Upper lobe of right lung (tissue), 1 donor: ENCODE data around the gene PABPN1L. TPM values are rescaled to one million over a fixed set of nuclear protein-coding genes. Genes with fewer than 3 reads are reported as not detected.

Experiments used
- ATAC-seq: fragments of 200-7000 bp; cut with Tn5 transposase; one replicate; pipeline ENCODE4 v1.9.1; 2020; ENCODE audit warnings: mild to moderate bottlenecking, moderate library complexity
- DNase-seq: peaks from one replicate; pipeline ENCODE4 v3.0.0-alpha.2; 2020
- H3K27ac ChIP-seq: fragments of 200-600 bp; one replicate; pipeline ENCODE4 v1.8.0; 2022
- H3K27me3 ChIP-seq: fragments of 200-600 bp; one replicate; pipeline ENCODE4 v1.8.0; 2022; ENCODE audit warnings: mild to moderate bottlenecking
- H3K36me3 ChIP-seq: fragments of 200-600 bp; one replicate; pipeline ENCODE4 v1.8.0; 2022
- H3K4me1 ChIP-seq: fragments of 200-600 bp; one replicate; pipeline ENCODE4 v1.8.0; 2022
- H3K4me3 ChIP-seq: fragments of 200-600 bp; one replicate; pipeline ENCODE4 v1.8.0; 2022; ENCODE audit warnings: mild to moderate bottlenecking
- H3K9me3 ChIP-seq: fragments of 200-600 bp; one replicate; pipeline ENCODE4 v1.8.0; 2022
- intact Hi-C: fragments of 100-400 bp; cut with DNase I; formaldehyde crosslinking; loops from one replicate; pipeline ENCODE4 v1.11.0; 2022
- total RNA-seq: library from RNA; stranded (reverse); fragmentation: NEBNext Ultra II Directional; extraction: Animal tissue kit (Norgen Biotek cat#: 25700); gene quantifications from one replicate; pipeline ENCODE4 v1.2.1, GENCODE V29; 2021
- TF ChIP-seq, protein P1 (sequence below): fragments of 200-600 bp; IDR thresholded peaks from one replicate; pipeline ENCODE4 v1.8.0; 2022; ENCODE audit warnings: antibody characterized with exemption
- donor health status: DM: no; HTN: yes; CAD: no; lungs with severe emphysema.

PABPN1L gene
- total RNA-seq, 1 donor from 2014 or later, result not detected

DNA sequence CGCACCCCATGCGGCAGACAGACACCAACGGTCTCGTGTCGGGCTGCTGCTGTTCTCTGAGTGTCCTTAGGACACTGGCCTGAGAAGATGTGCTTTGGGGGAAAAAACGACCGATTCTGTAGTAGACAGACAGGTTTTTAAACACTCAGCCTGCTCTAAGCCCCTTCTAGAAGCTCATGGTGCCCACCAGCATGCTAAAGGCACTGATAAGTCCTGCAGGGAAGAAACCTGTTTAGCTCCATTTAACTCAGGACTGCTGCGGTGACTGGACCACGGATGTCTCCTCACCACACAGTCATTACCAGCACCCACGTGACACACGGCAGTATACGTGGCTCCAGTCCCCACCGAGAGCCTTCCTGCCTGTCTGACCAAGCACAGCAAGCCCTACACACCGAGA lies 35.7 kb downstream of the PABPN1L start:
- DNase-seq, result no peak
- intact Hi-C loops, result no loop called here

DNA sequence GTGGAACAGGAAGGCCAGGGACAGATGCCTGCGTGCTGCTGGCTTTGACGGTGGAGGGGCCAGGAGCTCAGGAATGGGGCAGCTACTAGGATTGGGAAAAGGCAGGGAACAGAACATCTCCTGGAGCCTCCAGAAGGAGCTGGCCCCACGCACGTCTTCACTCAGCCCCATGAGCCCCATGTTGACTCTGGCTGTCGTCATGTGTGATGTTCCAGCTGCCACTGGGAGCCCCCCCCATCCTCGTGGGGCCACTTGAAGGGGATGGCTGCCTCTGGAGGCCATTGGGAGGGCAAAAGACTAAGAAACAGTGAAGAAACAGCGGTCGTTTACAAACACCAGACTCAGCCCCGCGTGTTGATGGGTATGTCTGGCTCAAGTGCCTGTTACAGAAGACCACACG lies 36.2 kb downstream of the PABPN1L start:
- no peak overlapping the region for H3K27ac ChIP-seq
- no peaks in the 10 kb centered on the region for H3K4me1 ChIP-seq
- intact Hi-C loops, result no loop called here
- no peaks in the 10 kb centered on the region for H3K27me3 ChIP-seq
- H3K9me3 ChIP-seq, result no peaks in the 10 kb centered on the region
- peaks cover 18% of the 10 kb centered on the region for H3K36me3 ChIP-seq
- ATAC-seq, result peak; percentile 31
- DNase-seq, result no peak
- TF ChIP-seq, protein P1, sequence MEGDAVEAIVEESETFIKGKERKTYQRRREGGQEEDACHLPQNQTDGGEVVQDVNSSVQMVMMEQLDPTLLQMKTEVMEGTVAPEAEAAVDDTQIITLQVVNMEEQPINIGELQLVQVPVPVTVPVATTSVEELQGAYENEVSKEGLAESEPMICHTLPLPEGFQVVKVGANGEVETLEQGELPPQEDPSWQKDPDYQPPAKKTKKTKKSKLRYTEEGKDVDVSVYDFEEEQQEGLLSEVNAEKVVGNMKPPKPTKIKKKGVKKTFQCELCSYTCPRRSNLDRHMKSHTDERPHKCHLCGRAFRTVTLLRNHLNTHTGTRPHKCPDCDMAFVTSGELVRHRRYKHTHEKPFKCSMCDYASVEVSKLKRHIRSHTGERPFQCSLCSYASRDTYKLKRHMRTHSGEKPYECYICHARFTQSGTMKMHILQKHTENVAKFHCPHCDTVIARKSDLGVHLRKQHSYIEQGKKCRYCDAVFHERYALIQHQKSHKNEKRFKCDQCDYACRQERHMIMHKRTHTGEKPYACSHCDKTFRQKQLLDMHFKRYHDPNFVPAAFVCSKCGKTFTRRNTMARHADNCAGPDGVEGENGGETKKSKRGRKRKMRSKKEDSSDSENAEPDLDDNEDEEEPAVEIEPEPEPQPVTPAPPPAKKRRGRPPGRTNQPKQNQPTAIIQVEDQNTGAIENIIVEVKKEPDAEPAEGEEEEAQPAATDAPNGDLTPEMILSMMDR, result no peak
- H3K4me3 ChIP-seq, result no peak overlapping the region

More for the DNA sequence above, 35.7 kb downstream of the PABPN1L start:
- ATAC-seq, result no peak
- Histone ChIP-seq H3K36me3 (peaks cover 22% of the 10 kb centered on the region), H3K27me3 (no peaks in the 10 kb centered on the region), H3K9me3 (no peaks in the 10 kb centered on the region), H3K4me1 (no peaks in the 10 kb centered on the region), H3K27ac (no peak overlapping the region), H3K4me3 (no peak overlapping the region)
- TF ChIP-seq, protein P1, result no peak

DNA sequence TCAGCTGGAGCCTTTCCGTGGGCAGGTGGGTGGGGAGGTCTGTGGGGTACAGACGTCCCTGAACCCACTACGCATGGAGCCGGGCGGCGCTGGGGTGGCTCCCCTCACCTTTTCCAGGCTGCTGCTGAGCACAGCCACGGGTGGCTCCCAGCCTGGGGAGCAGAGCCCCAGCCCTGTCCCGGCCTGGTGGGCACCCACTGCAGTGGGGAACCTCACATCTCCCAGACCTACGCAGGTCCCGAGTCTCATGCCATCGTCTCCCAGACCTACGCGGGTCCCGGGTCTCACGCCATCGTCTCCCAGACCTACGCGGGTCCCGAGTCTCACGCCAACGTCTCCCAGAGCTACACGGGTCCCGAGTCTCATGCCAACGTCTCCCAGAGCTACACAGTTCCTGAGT lies 37.7 kb downstream of the PABPN1L start:
- Histone ChIP-seq H3K4me3 (no peak overlapping the region), H3K27me3 (no peaks in the 10 kb centered on the region), H3K36me3 (peaks cover 11% of the 10 kb centered on the region), H3K9me3 (no peaks in the 10 kb centered on the region), H3K27ac (no peak overlapping the region), H3K4me1 (no peaks in the 10 kb centered on the region)
- intact Hi-C loops, result no loop called here
- DNase-seq (no peak), ATAC-seq (no peak)
- TF ChIP-seq, protein P1, result no peak

DNA sequence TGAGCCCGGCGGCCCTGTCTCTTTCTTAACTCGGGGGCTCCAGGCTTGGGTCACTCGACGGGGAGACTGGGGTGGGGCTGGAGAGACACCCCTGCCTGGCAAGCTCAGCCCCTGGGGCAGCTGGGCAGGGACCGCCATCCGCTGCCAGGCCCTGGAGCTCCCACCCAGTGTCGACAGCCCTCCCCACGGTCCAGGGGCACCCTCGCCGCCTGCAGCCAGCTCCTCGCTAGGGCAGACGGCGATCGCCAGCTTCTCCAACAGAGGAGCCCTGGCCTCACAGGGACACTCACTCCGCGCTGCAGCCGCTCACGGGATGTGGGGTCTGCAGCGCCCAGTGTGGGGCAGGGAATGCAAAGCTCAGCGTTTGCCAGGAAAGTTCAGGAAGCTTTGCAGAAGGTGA lies 38.7 kb downstream of the PABPN1L start:
- no peak overlapping the region for H3K4me3 ChIP-seq
- H3K9me3 ChIP-seq, result no peaks in the 10 kb centered on the region
- TF ChIP-seq, protein P1, result no peak
- ATAC-seq (no peak), DNase-seq (no peak)
- H3K27ac ChIP-seq, result no peak overlapping the region
- intact Hi-C loops, result no loop called here
- H3K36me3 ChIP-seq, result peaks cover 11% of the 10 kb centered on the region
- H3K4me1 ChIP-seq, result no peaks in the 10 kb centered on the region
- no peaks in the 10 kb centered on the region for H3K27me3 ChIP-seq

DNA sequence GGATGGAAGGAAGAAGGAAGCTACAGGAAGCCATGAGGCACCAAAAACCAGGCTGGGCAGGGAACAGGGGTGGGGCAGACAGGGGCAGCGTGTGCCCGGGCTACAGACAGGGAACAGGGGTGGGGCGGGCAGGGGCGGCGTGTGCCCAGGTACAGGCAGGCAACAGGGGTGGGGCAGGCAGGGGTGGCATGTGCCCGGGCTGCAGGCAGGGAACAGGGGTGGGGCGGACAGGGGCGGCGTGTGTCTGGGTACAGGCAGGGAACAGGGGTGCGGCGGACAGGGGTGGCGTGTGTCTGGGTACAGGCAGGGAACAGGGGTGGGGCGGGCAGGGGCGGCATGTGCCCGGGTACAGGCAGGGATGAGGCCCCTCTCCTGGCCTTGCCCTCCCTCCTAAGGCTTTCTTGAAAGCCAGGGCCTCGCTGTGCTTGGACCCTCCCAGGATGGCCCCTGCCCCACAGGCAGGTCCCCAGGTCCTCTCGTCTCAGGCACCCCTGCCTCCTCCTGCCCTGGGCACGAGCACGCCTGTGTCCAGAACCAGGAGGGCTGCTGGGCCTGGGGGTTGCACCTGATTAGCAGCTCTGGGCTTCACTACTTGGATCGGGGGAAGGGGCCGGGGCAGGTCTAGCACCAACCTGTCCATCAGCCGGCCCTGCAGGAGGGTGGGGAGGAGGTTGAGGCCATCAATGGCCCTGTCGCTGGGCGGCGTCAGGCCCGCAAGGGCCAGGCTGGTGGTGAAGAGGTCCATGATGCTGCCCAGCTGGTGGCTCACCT lies 40.2 kb downstream of the PABPN1L start:
- intact Hi-C loops, result no loop called here

More for the DNA sequence above, 40.2 kb downstream of the PABPN1L start:
- H3K9me3 ChIP-seq, result no peaks in the 10 kb centered on the region
- ATAC-seq (no peak), DNase-seq (no peak)
- H3K27ac ChIP-seq, result no peak overlapping the region
- no peaks in the 10 kb centered on the region for H3K4me1 ChIP-seq
- peaks cover 20% of the 10 kb centered on the region for H3K36me3 ChIP-seq
- TF ChIP-seq, protein P1, result no peak
- no peak overlapping the region for H3K4me3 ChIP-seq
- H3K27me3 ChIP-seq, result no peaks in the 10 kb centered on the region
